Endothelial cell of umbilical vein (primary cell): ENCODE measurements around the gene DCAF5. TPM values are rescaled to one million over a fixed set of nuclear protein-coding genes. Genes with fewer than 3 reads are reported as not detected.

Experiments
- BruUV-seq: library from RNA; stranded (reverse); fragments of 400-500 nt; replicated peaks from 2 replicates; lab custom pipeline; 2021; lab: Mats Ljungman, UMichigan
- CTCF ChIA-PET: fragments of 300-600, 350-600 bp; sonication (Branson Sonifier 250); formaldehyde crosslinking; loops from one replicate; lab custom pipeline; 2021; ENCODE audit warnings: antibody characterized with exemption, inconsistent platforms; lab: Charles Lee
- POLR2A ChIA-PET: fragments of 300-600, 350-600 bp; sonication (Branson Sonifier 250); formaldehyde crosslinking; loops from one replicate; lab custom pipeline; 2021; ENCODE audit warnings: antibody characterized with exemption, inconsistent platforms; lab: Charles Lee
- DNase-seq: peaks from one replicate; pipeline ENCODE4 v3.0.0-alpha.2; 2011; ENCODE audit warnings: low read depth, low spot score
- FAIRE-seq: peaks from 2 replicates; lab custom pipeline; 2011; peaks lifted over from hg19 to GRCh38; lab: Jason Lieb, UNC
- H2AFZ ChIP-seq: 2 replicates; pipeline ENCODE4 v1.6.0; 2012; ENCODE audit warnings: low read depth, low read length, control low read depth, inconsistent platforms
- H3K27ac ChIP-seq: 2 replicates; pipeline ENCODE4 v1.5.1; 2011; ENCODE audit warnings: low read depth, mild to moderate bottlenecking, control low read depth, low read length, moderate library complexity; ENCODE audit not compliant: insufficient read depth
- H3K27me3 ChIP-seq, 2 experiments: 2 replicates each; pipeline versions ENCODE4 v1.6.0 to v1.6.1; 2011; ENCODE audit warnings: low read length in 2 of 2, mixed read lengths in 1 of 2; ENCODE audit not compliant: control insufficient read depth in 2 of 2, insufficient read depth in 2 of 2
- H3K36me3 ChIP-seq, 2 experiments: 2 replicates in 1 of 2; 3 replicates in 1 of 2; pipeline ENCODE4 v1.5.1; 2011; ENCODE audit warnings: low read length in 2 of 2, mild to moderate bottlenecking in 1 of 2, moderate library complexity in 1 of 2; ENCODE audit not compliant: control insufficient read depth in 2 of 2, insufficient read depth in 2 of 2; ENCODE audit errors: extremely low read depth in 1 of 2
- H3K4me1 ChIP-seq: 3 replicates; pipeline ENCODE4 v1.5.1; 2011; ENCODE audit warnings: mild to moderate bottlenecking, low read length; ENCODE audit not compliant: control insufficient read depth, insufficient read depth; ENCODE audit errors: extremely low read depth
- H3K4me2 ChIP-seq: 2 replicates; pipeline ENCODE4 v1.6.1; 2011; ENCODE audit warnings: low read length, control low read depth, mixed read lengths; ENCODE audit not compliant: insufficient read depth
- H3K4me3 ChIP-seq, 3 experiments: fragments of 200-600 bp in 1 of 3; sonication (generic), shearing (Covaris generic) in 1 of 3; replicated peaks in 1 of 3; 2 replicates each; pipeline ENCODE4 v1.5.1; 2011 to 2016; ENCODE audit warnings: control low read depth in 3 of 3, low read length in 3 of 3, mild to moderate bottlenecking in 2 of 3, inconsistent platforms in 1 of 3, low read depth in 1 of 3, moderate library complexity in 1 of 3; ENCODE audit not compliant: insufficient read depth in 1 of 3
- H3K79me2 ChIP-seq: 2 replicates; pipeline ENCODE4 v1.6.0; 2012; ENCODE audit warnings: low read length, inconsistent platforms; ENCODE audit not compliant: control insufficient read depth, insufficient read depth
- H3K9ac ChIP-seq: replicated peaks from 2 replicates; pipeline ENCODE3; 2011; ENCODE audit warnings: low read length, control low read depth; ENCODE audit not compliant: insufficient read depth; ENCODE audit errors: extremely low read depth
- H3K9me1 ChIP-seq: replicated peaks from 3 replicates; pipeline ENCODE4 v1.6.0; 2011; ENCODE audit warnings: mild to moderate bottlenecking, low read length; ENCODE audit not compliant: control insufficient read depth, insufficient read depth; ENCODE audit errors: extremely low read depth
- H3K9me3 ChIP-seq: replicated peaks from 2 replicates; pipeline ENCODE4 v1.5.1; 2012; ENCODE audit warnings: low read length, inconsistent platforms; ENCODE audit not compliant: control insufficient read depth, insufficient read depth
- H4K20me1 ChIP-seq: replicated peaks from 2 replicates; pipeline ENCODE3; 2011; ENCODE audit warnings: mild to moderate bottlenecking, low read length; ENCODE audit not compliant: control insufficient read depth, insufficient read depth; ENCODE audit errors: extremely low read depth
- CTCF ChIP-seq, 2 donors: IDR thresholded peaks; 1 replicate in 1 of 2; 2 replicates in 1 of 2; pipeline ENCODE4 v1.5.1; 2011; ENCODE audit warnings: low read length in 2 of 2, mild to moderate bottlenecking in 2 of 2, moderate library complexity in 2 of 2, control low read depth in 1 of 2, inconsistent platforms in 1 of 2, low read depth in 1 of 2; ENCODE audit not compliant: insufficient read depth in 1 of 2; ENCODE audit errors: extremely low read depth in 1 of 2
- EZH2 ChIP-seq: IDR thresholded peaks from 2 replicates; pipeline ENCODE4 v1.6.1; 2012; ENCODE audit warnings: borderline replicate concordance, low read depth, mild to moderate bottlenecking, moderate library complexity, low read length, inconsistent platforms; ENCODE audit not compliant: severe bottlenecking
- FOS ChIP-seq: IDR thresholded peaks from 2 replicates; pipeline ENCODE4 v1.6.1; 2011; ENCODE audit warnings: mild to moderate bottlenecking, low read length, moderate library complexity, borderline replicate concordance; ENCODE audit not compliant: insufficient read depth
- GATA2 ChIP-seq: IDR thresholded peaks from 2 replicates; pipeline ENCODE4 v1.7.0; 2011; ENCODE audit warnings: low read depth, mild to moderate bottlenecking, moderate library complexity, mixed read lengths, low read length; ENCODE audit not compliant: insufficient read length, insufficient read depth
- JUN ChIP-seq: IDR thresholded peaks from 2 replicates; pipeline ENCODE4 v1.6.1; 2011; ENCODE audit warnings: borderline replicate concordance, low read depth; ENCODE audit not compliant: insufficient read length, insufficient read depth
- MAX ChIP-seq: IDR thresholded peaks from 2 replicates; pipeline ENCODE4 v1.6.1; 2011; ENCODE audit not compliant: insufficient read depth, insufficient read length
- MYC ChIP-seq: IDR thresholded peaks from one replicate; pipeline ENCODE4 v1.6.1; 2011; ENCODE audit warnings: mild to moderate bottlenecking, low read depth, low read length
- POLR2A ChIP-seq: IDR thresholded peaks from 2 replicates; pipeline ENCODE4 v1.6.1; 2012; ENCODE audit warnings: low read depth, mild to moderate bottlenecking, control low read depth, low read length
- POLR2AphosphoS5 ChIP-seq: IDR thresholded peaks from 2 replicates; pipeline ENCODE4 v1.6.1; 2012; ENCODE audit warnings: low read depth, mild to moderate bottlenecking, control low read depth, low read length, moderate library complexity; ENCODE audit not compliant: insufficient read depth
- dilution Hi-C: fragments of 300-500 bp; cut with MboI; formaldehyde crosslinking; loops from one replicate; pipeline ENCODE4 v1.15.0; 2019; ENCODE audit warnings: low sequenced_read_pairs; ENCODE audit not compliant: extremely low pct_ligation_motif_present
- intact Hi-C: fragments of 100-400 bp; cut with micrococcal nuclease; formaldehyde crosslinking; loops from one replicate; pipeline ENCODE4 v1.10.0; 2022
- polyA plus RNA-seq, 4 experiments: library from polyadenylated mRNA; depleted of rRNA in 3 of 4; stranded (reverse) in 3 of 4; unstranded in 1 of 4; fragments of >200 nt; gene quantifications; 2 replicates each; pipeline versions ENCODE4 v1.2.1 to v1.2.3, GENCODE V29; 2011 to 2012; ENCODE audit warnings: missing spikeins in 1 of 4
- total RNA-seq: library from RNA; stranded (reverse); gene quantifications from 2 replicates; pipeline ENCODE4 v1.2.3, GENCODE V29; 2021

Gene DCAF5
- total and polyA plus RNA-seq, 2 donors (not counting 3 experiments of a cell fraction or from before 2014, with no cell fraction given): 37.9 to 52.5 TPM

GRCh38 chr14:69041783-69042182, 111.1 kb downstream of the DCAF5 start:
- Histone ChIP-seq H3K27ac (no peak overlapping the region), H3K9me3 (no peaks in the 10 kb centered on the region), H3K4me2 (no peak overlapping the region), H3K79me2 (no peaks in the 10 kb centered on the region), H3K4me1 (peaks cover 74% of the 10 kb centered on the region), H3K36me3 (no peaks in the 10 kb centered on the region), H4K20me1 (no peaks in the 10 kb centered on the region), H3K9me1 (no peaks in the 10 kb centered on the region), H3K4me3 (no peak overlapping the region), H3K9ac (no peak overlapping the region), H3K27me3 (no peaks in the 10 kb centered on the region), H2AFZ (no peak overlapping the region)
- BruUV-seq: no TSS peak
- CTCF ChIA-PET: interaction anchor here (1.0 to 2.2 kb wide), 5 partner anchors 14 to 178 kb away, joined by 3 to 7 read pairs (median 5); no protein-coding TSS in a partner anchor
- dilution Hi-C loops (no loop called here), intact Hi-C loops (no loop called here)
- DNase-seq: no peak
- FAIRE-seq: no peak
- POLR2A ChIA-PET: interaction anchor here (0.5 kb wide), 1 partner anchor 888 kb away, joined by 3 read pairs; no protein-coding TSS in a partner anchor
- TF ChIP-seq POLR2AphosphoS5: no peak
- no peak for TF ChIP-seq FOS
- TF ChIP-seq GATA2: no peak
- TF ChIP-seq JUN: no peak
- no peak for TF ChIP-seq CTCF (IDR thresholded peaks at IDR 0.05; ENCODE audit: extremely low read depth in 1 of 2, insufficient read depth in 1 of 2, low read depth in 1 of 2, low read length in 2 of 2)
- TF ChIP-seq MAX: no peak
- no peak for TF ChIP-seq EZH2
- TF ChIP-seq MYC: no peak
- no peak for TF ChIP-seq POLR2A
